K562 (cell line): ENCODE data around the gene KCNK4. TPM values are rescaled to one million over a fixed set of nuclear protein-coding genes. Genes with fewer than 3 reads are reported as not detected.

Source experiments
- CREBBP ChIP-seq: IDR thresholded peaks from one replicate; pipeline ENCODE4 v1.6.1; 2012; ENCODE audit warnings: low read depth, mild to moderate bottlenecking, control low read depth, inconsistent platforms, low read length
- IRF9 ChIP-seq: fragments of 450-650 bp; IDR thresholded peaks from 2 replicates; pipeline ENCODE4 v1.6.1; 2016; ENCODE audit warnings: missing biosample characterization, missing genetic modification characterization
- KDM2B ChIP-seq: fragments of 250-450 bp; sonication (Bioruptor Pico); IDR thresholded peaks from 2 replicates; pipeline ENCODE4 v1.8.0; 2021; ENCODE audit warnings: mild to moderate bottlenecking, moderate library complexity
- KDM4B ChIP-seq, 2 experiments: fragments of 450-650 bp in 1 of 2; sonication (generic) in 1 of 2; IDR thresholded peaks; 2 replicates each; pipeline ENCODE4 v1.6.1; 2016 to 2017; ENCODE audit warnings: borderline replicate concordance in 2 of 2, antibody characterized with exemption in 1 of 2, low read depth in 1 of 2, mild to moderate bottlenecking in 1 of 2
- KHSRP ChIP-seq: fragments of 450-650 bp; IDR thresholded peaks from 2 replicates; pipeline ENCODE4 v1.6.1; 2017
- MIER1 ChIP-seq: fragments of 450-650 bp; IDR thresholded peaks from 2 replicates; pipeline ENCODE4 v1.6.1; 2016; ENCODE audit warnings: antibody characterized with exemption, mild to moderate bottlenecking, low read depth
- NUFIP1 ChIP-seq: fragments of 450-650 bp; IDR thresholded peaks from 2 replicates; pipeline ENCODE4 v1.6.1; 2018; ENCODE audit not compliant: partially characterized antibody
- POLR2H ChIP-seq: IDR thresholded peaks from 2 replicates; pipeline ENCODE4 v1.6.1; 2016; ENCODE audit warnings: missing genetic modification characterization, low read depth, mild to moderate bottlenecking, control low read depth, missing compliant biosample characterization, moderate library complexity
- RUNX1 ChIP-seq: sonication (generic); IDR thresholded peaks from 2 replicates; pipeline ENCODE4 v1.6.1; 2016; ENCODE audit warnings: antibody characterized with exemption, low read depth
- SAP30 ChIP-seq: fragments of 200-600 bp; sonication (generic); IDR thresholded peaks from 2 replicates; pipeline ENCODE4 v1.6.1; 2012; ENCODE audit warnings: borderline replicate concordance, low read depth, mild to moderate bottlenecking, moderate library complexity, low read length, control low read depth, inconsistent platforms; ENCODE audit not compliant: insufficient read depth, poor library complexity, severe bottlenecking
- SMARCA5 ChIP-seq: fragments of 450-650 bp; IDR thresholded peaks from 2 replicates; pipeline ENCODE4 v1.6.1; 2016
- SRSF3 ChIP-seq: fragments of 200-400 bp; formaldehyde crosslinking; IDR thresholded peaks from 2 replicates; pipeline ENCODE4 v1.6.1; 2016; ENCODE audit warnings: mild to moderate bottlenecking, low read length, moderate library complexity; ENCODE audit not compliant: insufficient read depth
- STAG1 ChIP-seq: sonication (generic); formaldehyde crosslinking; IDR thresholded peaks from 2 replicates; pipeline ENCODE4 v1.5.0; 2020; ENCODE audit warnings: missing genetic modification reagents, borderline replicate concordance
- STAT6 ChIP-seq: sonication (generic); formaldehyde crosslinking; IDR thresholded peaks from 2 replicates; pipeline ENCODE4 v1.8.1; 2023; ENCODE audit warnings: mild to moderate bottlenecking, missing genetic modification reagents
- XRCC5 ChIP-seq: fragments of 200-400 bp; formaldehyde crosslinking; IDR thresholded peaks from 2 replicates; pipeline ENCODE4 v1.6.1; 2017; ENCODE audit warnings: low read depth, mild to moderate bottlenecking, low read length
- ZNF75A ChIP-seq: fragments of 450-650 bp; formaldehyde crosslinking; IDR thresholded peaks from 2 replicates; pipeline ENCODE4 v1.4.0; 2020; ENCODE audit warnings: mild to moderate bottlenecking
- polyA plus RNA-seq, 8 experiments: library from polyadenylated mRNA; depleted of rRNA in 4 of 8; stranded (reverse) in 5 of 8; unstranded in 3 of 8; fragments of >200 nt; fragmentation: Nextera tagmentation in 2 of 8; fragmentation: Illumina TruSeq in 1 of 8; extraction: Ambion mirVana in 2 of 8; extraction: Trizol in 1 of 8; gene quantifications; 2 replicates each; pipeline versions ENCODE4 v1.2.1 to v1.2.3, GENCODE V29; 2011 to 2014; ENCODE audit warnings: inconsistent platforms in 1 of 8, missing spikeins in 1 of 8
- total RNA-seq, 7 experiments: library from RNA; depleted of rRNA in 6 of 7; stranded (reverse); fragments of >200 nt in 6 of 7; fragmentation: Illumina TruSeq in 2 of 7; extraction: Trizol in 2 of 7; gene quantifications; 2 replicates each; pipeline versions ENCODE4 v1.2.1 to v1.2.3, GENCODE V29; 2011 to 2021; ENCODE audit warnings: low replicate concordance in 1 of 7
- TF ChIP-seq, protein P1 (sequence below): fragments of 450-650 bp; IDR thresholded peaks from 2 replicates; pipeline ENCODE4 v1.7.0; 2016; ENCODE audit warnings: borderline replicate concordance

The KCNK4 gene
- total and polyA plus RNA-seq, 9 of the 15 experiments (the other 6 are each of a cell fraction or from before 2014, with no cell fraction given): not detected

- TF ChIP-seq IRF9 (tag) (no peak), CREBBP (no peak), KHSRP (no peak), XRCC5 (peak; percentile 0; the same call in 1 of the 2 replicates), ZNF75A (CRISPR knock-in tag) (no peak), KDM2B (CRISPR knock-in tag) (no peak), STAT6 (CRISPR knock-in tag) (no peak), KDM4B (IDR thresholded peaks at IDR 0.05; ENCODE audit: borderline replicate concordance in 2 of 2, low read depth in 1 of 2) (no peak), POLR2H (no peak), MIER1 (no peak), RUNX1 (no peak), SRSF3 (no peak), NUFIP1 (no peak), STAG1 (CRISPR knock-in tag) (no peak; the same call in 1 of the 2 replicates), SMARCA5 (no peak), SAP30 (peak; percentile 82)
- TF ChIP-seq, protein P1, sequence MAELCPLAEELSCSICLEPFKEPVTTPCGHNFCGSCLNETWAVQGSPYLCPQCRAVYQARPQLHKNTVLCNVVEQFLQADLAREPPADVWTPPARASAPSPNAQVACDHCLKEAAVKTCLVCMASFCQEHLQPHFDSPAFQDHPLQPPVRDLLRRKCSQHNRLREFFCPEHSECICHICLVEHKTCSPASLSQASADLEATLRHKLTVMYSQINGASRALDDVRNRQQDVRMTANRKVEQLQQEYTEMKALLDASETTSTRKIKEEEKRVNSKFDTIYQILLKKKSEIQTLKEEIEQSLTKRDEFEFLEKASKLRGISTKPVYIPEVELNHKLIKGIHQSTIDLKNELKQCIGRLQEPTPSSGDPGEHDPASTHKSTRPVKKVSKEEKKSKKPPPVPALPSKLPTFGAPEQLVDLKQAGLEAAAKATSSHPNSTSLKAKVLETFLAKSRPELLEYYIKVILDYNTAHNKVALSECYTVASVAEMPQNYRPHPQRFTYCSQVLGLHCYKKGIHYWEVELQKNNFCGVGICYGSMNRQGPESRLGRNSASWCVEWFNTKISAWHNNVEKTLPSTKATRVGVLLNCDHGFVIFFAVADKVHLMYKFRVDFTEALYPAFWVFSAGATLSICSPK: no peak
Measured at GRCh38 chr11:64284962-64285884, 5.9 kb upstream of the KCNK4 start, which contains the start of gene GPR137 (continued).
